Heart left ventricle (tissue), 13 donors: Measurements from ENCODE around the gene LTBR.

Experiments
- CTCF ChIP-seq, 12 donors: fragments of 200-600 bp; sonication (generic) in 4 of 12; IDR thresholded peaks; one replicate each; pipeline versions ENCODE4 v1.5.0 to v1.8.0; 2018 to 2022; ENCODE audit warnings: antibody characterized with exemption in 12 of 12, mild to moderate bottlenecking in 5 of 12
- POLR2A ChIP-seq, 2 donors: fragments of 450-650 bp; IDR thresholded peaks; one replicate each; pipeline ENCODE4 v1.6.1; 2017; ENCODE audit warnings: antibody characterized with exemption in 2 of 2, mild to moderate bottlenecking in 2 of 2, moderate library complexity in 2 of 2
- donor health status: ischemic (EF 13 %, LVEDD 7.1; RV severe dilation, severe dysfunction).
- donor health status: DM: no; HTN: yes; CAD: no.
- donor health status: DM: no; HTN: no; CAD: no.
- donor health status: ischemic (EF 25% LVEDD 6.9; RV normal size, moderate dysfunction).
- donor health status: ischemic (EF 25% LVEDD 5.7; RV mildly dilated, moderate dysfunction).
- donor health status: ischemic (EF 35%, LVEDD 5.7; RV mildly dilated, moderate dysfunction).
- donor health status: nonischemic (EF 11% LVEDD 7.7; RV severe dilation, severe dysfunction).
- donor health status: DM: yes; HTN: yes; CAD: no.
- donor health status: PGD.
- donor health status: ischemic (EF 29% LVEDD 5.4; RV normal size, mild dysfunction).
- donor health status: nonischemic (EF 23%, LVEDD 6.1; RV moderate dilation, normal function).

GRCh38 chr12:6346942-6347341 is 37.0 kb upstream of the LTBR start:
- no peak for TF ChIP-seq CTCF (IDR thresholded peaks at IDR 0.05)
- no peak for TF ChIP-seq POLR2A (IDR thresholded peaks at IDR 0.05)
